Natural killer cell (primary cell): ENCODE data around the gene F2RL3. TPM values are rescaled to one million over a fixed set of nuclear protein-coding genes. Genes with fewer than 3 reads are reported as not detected.

ENCODE experiments used
- ATAC-seq, 3 donors: fragments of 150-1000 bp in 2 of 3; fragments of 200-7000 bp in 1 of 3; cut with Tn5 transposase; 1 replicate in 1 of 3; 2 replicates in 2 of 3; pipeline ENCODE4 v1.10.0; 2021; ENCODE audit warnings: mild to moderate bottlenecking in 2 of 3, moderate library complexity in 2 of 3
- DNase-seq, 2 donors: peaks; one replicate each; pipeline versions ENCODE4 v3.0.0 to v3.0.0-alpha.2; 2013 to 2021; ENCODE audit warnings: mixed read lengths in 1 of 2
- H3K27ac ChIP-seq: one replicate; pipeline ENCODE4 v1.5.1; 2013; ENCODE audit warnings: mild to moderate bottlenecking, low read length
- H3K27me3 ChIP-seq: one replicate; pipeline ENCODE4 v1.6.1; 2013; ENCODE audit warnings: low read length; ENCODE audit not compliant: control insufficient read depth, insufficient read depth
- H3K36me3 ChIP-seq: one replicate; pipeline ENCODE4 v1.6.1; 2013; ENCODE audit warnings: low read length; ENCODE audit not compliant: control insufficient read depth, insufficient read depth
- H3K4me1 ChIP-seq: one replicate; pipeline ENCODE4 v1.6.1; 2013; ENCODE audit warnings: low read length; ENCODE audit not compliant: control insufficient read depth, insufficient read depth
- H3K4me3 ChIP-seq: one replicate; pipeline ENCODE4 v1.5.1; 2013; ENCODE audit warnings: low read length
- H3K9me3 ChIP-seq: one replicate; pipeline ENCODE4 v1.6.1; 2013; ENCODE audit warnings: low read length; ENCODE audit not compliant: control insufficient read depth, insufficient read depth
- H3K27ac Mint-ChIP-seq, 2 donors: one replicate each; pipeline ENCODE4 v1.8.0; 2022; ENCODE audit warnings: mild to moderate bottlenecking in 2 of 2, mixed read lengths in 2 of 2, moderate library complexity in 1 of 2
- H3K27me3 Mint-ChIP-seq, 2 donors: one replicate each; pipeline ENCODE4 v1.8.0; 2022; ENCODE audit warnings: low read depth in 2 of 2, mixed read lengths in 2 of 2
- H3K36me3 Mint-ChIP-seq: one replicate; pipeline ENCODE4 v1.8.0; 2022; ENCODE audit warnings: mixed read lengths
- H3K4me1 Mint-ChIP-seq, 2 donors: one replicate each; pipeline ENCODE4 v1.8.0; 2022; ENCODE audit warnings: mixed read lengths in 2 of 2
- H3K4me3 Mint-ChIP-seq: one replicate; pipeline ENCODE4 v1.8.0; 2022; ENCODE audit warnings: mild to moderate bottlenecking, moderate library complexity, mixed read lengths
- H3K9me3 Mint-ChIP-seq, 2 donors: one replicate each; pipeline ENCODE4 v1.8.0; 2022; ENCODE audit warnings: mixed read lengths in 2 of 2
- WGBS: methylation state at CpG from one replicate; pipeline ENCODE4 v1.1.7; 2013; ENCODE audit warnings: missing lambda C conversion rate; ENCODE audit not compliant: insufficient coverage; 5-methylcytosine and 5-hydroxymethylcytosine counted together
- intact Hi-C: fragments of 100-400 bp; cut with micrococcal nuclease; formaldehyde crosslinking; loops from one replicate; pipeline ENCODE4 v1.14.2; 2022
- total RNA-seq, 4 donors: library from RNA; stranded (reverse); fragments of 120-200 nt in 1 of 4; gene quantifications; one replicate each; pipeline versions ENCODE4 v1.2.3 to v1.2.4, GENCODE V29; 2013 to 2022
- TF ChIP-seq, protein P1 (sequence below): fragments of 200-600 bp; IDR thresholded peaks from one replicate; pipeline ENCODE4 v1.8.0; 2022; ENCODE audit warnings: antibody characterized with exemption

The F2RL3 gene
- total RNA-seq, 3 donors from 2014 or later (not counting 1 experiment from before 2014, with no cell fraction given), result 0.24 to 0.39 (median 0.28) TPM

DNA sequence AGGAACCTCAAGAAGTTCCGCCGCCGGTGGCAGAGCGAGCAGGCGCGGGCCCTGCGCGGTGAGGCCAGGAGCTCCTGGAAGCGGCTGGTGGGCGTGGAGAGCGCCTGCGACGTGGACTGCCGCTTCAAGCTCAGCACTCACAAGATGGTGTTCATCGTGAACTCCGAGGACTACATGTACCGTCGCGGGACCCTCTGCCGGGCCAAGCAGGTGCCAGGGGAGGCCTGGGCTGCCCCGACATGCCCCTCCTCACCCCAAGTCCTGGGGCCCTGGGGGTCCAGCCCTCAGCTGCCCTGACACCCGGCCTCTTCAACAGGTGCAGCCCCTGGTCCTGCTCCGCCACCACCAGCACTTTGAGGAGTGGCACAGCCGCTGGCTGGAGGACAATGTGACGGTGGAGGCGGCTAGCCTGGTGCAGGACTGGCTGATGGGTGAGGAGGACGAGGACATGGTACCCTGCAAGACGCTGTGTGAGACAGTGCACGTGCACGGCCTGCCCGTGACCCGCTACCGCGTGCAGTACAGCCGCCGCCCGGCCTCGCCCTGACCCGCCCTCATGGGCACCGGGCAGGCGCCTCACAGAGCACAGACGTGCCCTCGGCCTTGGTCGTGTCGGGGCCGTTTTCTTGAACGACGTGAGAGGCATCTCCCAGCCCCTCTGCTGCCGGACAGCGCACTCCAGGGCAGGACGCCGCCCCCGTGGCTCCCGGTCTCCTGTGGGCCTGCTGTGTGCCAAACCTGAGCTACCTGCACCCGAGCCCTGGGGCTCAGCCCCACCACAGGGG, 10.4 kb upstream of the F2RL3 start:
- ATAC-seq (no peak), DNase-seq (no peak)
- Histone ChIP-seq H3K27ac (no peak overlapping the region), H3K36me3 (peaks cover 27% of the 10 kb centered on the region), H3K27me3 (no peaks in the 10 kb centered on the region), H3K4me1 (peaks cover 44% of the 10 kb centered on the region), H3K9me3 (peaks cover 30% of the 10 kb centered on the region), H3K4me3 (no peak overlapping the region)
- H3K9me3 Mint-ChIP-seq, result peaks cover 6 to 16% of the 10 kb centered on the region in 2 donors
- H3K36me3 Mint-ChIP-seq, result peaks cover 25% of the 10 kb centered on the region
- no peaks in the 10 kb centered on the region for H3K27me3 Mint-ChIP-seq
- intact Hi-C loops, result no loop called here
- TF ChIP-seq, protein P1, sequence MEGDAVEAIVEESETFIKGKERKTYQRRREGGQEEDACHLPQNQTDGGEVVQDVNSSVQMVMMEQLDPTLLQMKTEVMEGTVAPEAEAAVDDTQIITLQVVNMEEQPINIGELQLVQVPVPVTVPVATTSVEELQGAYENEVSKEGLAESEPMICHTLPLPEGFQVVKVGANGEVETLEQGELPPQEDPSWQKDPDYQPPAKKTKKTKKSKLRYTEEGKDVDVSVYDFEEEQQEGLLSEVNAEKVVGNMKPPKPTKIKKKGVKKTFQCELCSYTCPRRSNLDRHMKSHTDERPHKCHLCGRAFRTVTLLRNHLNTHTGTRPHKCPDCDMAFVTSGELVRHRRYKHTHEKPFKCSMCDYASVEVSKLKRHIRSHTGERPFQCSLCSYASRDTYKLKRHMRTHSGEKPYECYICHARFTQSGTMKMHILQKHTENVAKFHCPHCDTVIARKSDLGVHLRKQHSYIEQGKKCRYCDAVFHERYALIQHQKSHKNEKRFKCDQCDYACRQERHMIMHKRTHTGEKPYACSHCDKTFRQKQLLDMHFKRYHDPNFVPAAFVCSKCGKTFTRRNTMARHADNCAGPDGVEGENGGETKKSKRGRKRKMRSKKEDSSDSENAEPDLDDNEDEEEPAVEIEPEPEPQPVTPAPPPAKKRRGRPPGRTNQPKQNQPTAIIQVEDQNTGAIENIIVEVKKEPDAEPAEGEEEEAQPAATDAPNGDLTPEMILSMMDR, result no peak
- H3K4me1 Mint-ChIP-seq, result peaks cover 30 to 51% of the 10 kb centered on the region in 2 donors
- H3K4me3 Mint-ChIP-seq, result no peak overlapping the region
- H3K27ac Mint-ChIP-seq, result no peak overlapping the region
- WGBS, result 97% methylated on average over 55 of the region's 55 CpGs

DNA sequence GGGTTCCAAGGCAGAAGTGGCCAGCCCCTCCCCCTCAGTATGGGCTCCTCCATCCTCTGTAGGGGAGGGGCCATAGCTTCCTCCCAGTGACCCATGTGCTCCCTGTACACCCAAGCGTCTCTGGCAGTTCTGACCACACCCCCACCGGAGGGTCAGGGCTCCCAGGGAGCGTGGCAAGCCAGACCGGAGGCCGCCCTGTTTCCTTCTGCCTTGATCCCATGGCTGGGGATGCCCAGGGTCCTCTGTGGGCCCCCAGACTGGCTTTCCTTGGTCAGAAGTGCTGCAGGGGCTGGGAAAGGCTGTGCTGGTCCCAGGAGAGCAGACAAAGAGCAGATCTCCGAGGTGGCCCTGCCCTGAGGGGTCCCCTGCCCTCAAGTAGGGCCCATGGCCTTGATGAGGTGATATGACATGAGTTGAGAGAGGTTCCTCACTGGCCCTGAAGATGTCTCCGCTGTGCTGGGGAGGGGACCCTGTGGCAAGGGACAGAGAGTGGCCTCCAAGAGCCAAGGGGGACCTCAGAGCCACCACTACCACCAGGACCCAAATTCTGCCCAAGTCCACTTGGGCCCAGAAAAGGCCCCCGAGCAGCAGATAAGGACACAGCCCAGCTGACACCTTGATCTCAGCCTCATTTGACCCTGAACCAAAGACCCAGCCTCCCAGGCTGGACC, 7.8 kb upstream of the F2RL3 start:
- no peaks in the 10 kb centered on the region for H3K27me3 Mint-ChIP-seq
- ATAC-seq (no peak), DNase-seq (no peak)
- peaks cover 18 to 31% of the 10 kb centered on the region in 2 donors for H3K4me1 Mint-ChIP-seq
- TF ChIP-seq, protein P1, result no peak
- Histone ChIP-seq H3K27ac (no peak overlapping the region), H3K36me3 (peaks cover 25% of the 10 kb centered on the region), H3K27me3 (no peaks in the 10 kb centered on the region), H3K9me3 (peaks cover 30% of the 10 kb centered on the region), H3K4me1 (peaks cover 36% of the 10 kb centered on the region), H3K4me3 (no peak overlapping the region)
- H3K36me3 Mint-ChIP-seq, result peaks cover 15% of the 10 kb centered on the region
- 97% methylated on average over 8 of the region's 8 CpGs for WGBS
- H3K27ac Mint-ChIP-seq, result no peak overlapping the region
- no peak overlapping the region for H3K4me3 Mint-ChIP-seq
- peaks cover 6 to 7% of the 10 kb centered on the region in 2 donors for H3K9me3 Mint-ChIP-seq
- intact Hi-C loops, result no loop called here

DNA sequence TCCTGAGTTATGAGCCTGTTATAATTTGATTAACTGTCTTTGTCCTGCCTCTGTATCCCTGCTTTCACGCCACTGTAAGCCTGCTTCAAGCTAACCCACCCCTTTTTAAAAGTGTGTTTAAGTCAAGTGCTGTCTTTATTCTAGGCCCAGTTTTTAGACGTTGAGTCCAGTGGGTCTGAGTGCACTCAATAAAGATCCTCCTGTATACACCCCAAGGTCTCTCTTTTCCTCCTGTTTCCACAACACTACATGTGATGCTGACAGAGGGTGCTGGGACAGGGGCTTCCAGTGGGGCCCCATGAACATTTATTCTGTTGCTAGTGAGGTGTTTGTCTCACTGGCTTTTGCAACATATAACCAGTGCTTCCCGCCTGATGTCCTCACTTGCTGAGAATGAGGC, 6.7 kb upstream of the F2RL3 start:
- no peak for DNase-seq
- no peak for ATAC-seq
- no peak overlapping the region for H3K4me3 Mint-ChIP-seq
- peaks cover 6 to 7% of the 10 kb centered on the region in 2 donors for H3K9me3 Mint-ChIP-seq
- peaks cover 15% of the 10 kb centered on the region for H3K36me3 Mint-ChIP-seq
- Histone ChIP-seq H3K4me3 (no peak overlapping the region), H3K9me3 (peaks cover 30% of the 10 kb centered on the region), H3K4me1 (peaks cover 26% of the 10 kb centered on the region), H3K36me3 (peaks cover 22% of the 10 kb centered on the region), H3K27ac (no peak overlapping the region), H3K27me3 (no peaks in the 10 kb centered on the region)
- WGBS, result 94% methylated on average over 2 of the region's 3 CpGs
- intact Hi-C loops, result no loop called here
- H3K4me1 Mint-ChIP-seq, result peaks cover 13 to 21% of the 10 kb centered on the region in 2 donors
- no peaks in the 10 kb centered on the region for H3K27me3 Mint-ChIP-seq
- H3K27ac Mint-ChIP-seq, result no peak overlapping the region
- TF ChIP-seq, protein P1, result no peak
